ENCODE data around the gene INHBA. TPM values are rescaled to one million over a fixed set of nuclear protein-coding genes. Genes with fewer than 3 reads are reported as not detected.

Gene INHBA
- total and polyA plus RNA-seq, 2 of the 4 experiments (the other 2 are of a cell fraction), result 60.2 to 112 TPM

- CTCF ChIA-PET, result no interaction called here
- intact Hi-C loops (cut with micrococcal nuclease), result no loop called here
- no CpG with 5 or more reads among the region's 3 CpGs for WGBS, 2 experiments (ENCODE audit: extremely low coverage in 2 of 2, insufficient read length in 1 of 2)
Measured at GRCh38 chr7:41659539-41659938, 43.4 kb downstream of the INHBA start.

More at GRCh38 chr7:41659539-41659938, 43.4 kb downstream of the INHBA start:
- Histone ChIP-seq H2AK9ac (replicated peaks; ENCODE audit: low read depth, low read length, poor library complexity) (no peak overlapping the region), H3K4ac (ENCODE audit: low read depth, low read length) (no peak overlapping the region), H3K9me1 (ENCODE audit: insufficient read depth, low read length) (no peaks in the 10 kb centered on the region), H3K18ac (ENCODE audit: low read depth, low read length) (no peak overlapping the region), H3K36me3 (ENCODE audit: control insufficient read depth, insufficient read depth, low read length) (no peaks in the 10 kb centered on the region), H3K79me1 (ENCODE audit: low read depth in 1 of 2, low read length in 2 of 2) (no peaks in the 10 kb centered on the region; a peak in 1 of 4 replicates), H3K27ac (ENCODE audit: insufficient read depth, low read length) (no peak overlapping the region), H3K4me1 (ENCODE audit: control insufficient read depth, insufficient read depth, low read length) (peaks cover 4% of the 10 kb centered on the region; the same call in 1 of the 2 replicates), H3K9ac (ENCODE audit: low read depth, low read length) (no peak overlapping the region), H3K4me3 (ENCODE audit: insufficient read depth, low read depth, low read length) (no peak overlapping the region), H3K27me3 (ENCODE audit: control insufficient read depth, insufficient read depth, low read length) (no peaks in the 10 kb centered on the region), H3K56ac (ENCODE audit: extremely low read depth, insufficient read depth, low read length) (no peak overlapping the region), H3K23ac (ENCODE audit: low read depth, low read length) (no peak overlapping the region), H4K20me1 (ENCODE audit: insufficient read depth, low read length) (no peaks in the 10 kb centered on the region), H4K5ac (ENCODE audit: low read depth, low read length) (no peak overlapping the region), H2BK120ac (ENCODE audit: low read depth, low read length) (no peak overlapping the region), H4K8ac (ENCODE audit: low read depth in 2 of 2, low read length in 2 of 2) (no peak overlapping the region), H2BK15ac (ENCODE audit: low read depth, low read length) (no peak overlapping the region), H2BK5ac (ENCODE audit: low read depth, low read length, poor library complexity, severe bottlenecking) (no peak overlapping the region), H2AK5ac (ENCODE audit: low read depth, low read length) (no peak overlapping the region), H3K9me3 (ENCODE audit: control insufficient read depth, insufficient read depth, low read length) (no peaks in the 10 kb centered on the region), H3K4me2 (ENCODE audit: low read depth, low read length) (no peak overlapping the region), H2BK20ac (ENCODE audit: low read depth, low read length) (no peak overlapping the region), H2AFZ (replicated peaks; ENCODE audit: low read length, poor library complexity) (no peak overlapping the region), H4K91ac (ENCODE audit: insufficient read depth, low read depth, low read length) (no peak overlapping the region), H3K14ac (replicated peaks; ENCODE audit: low read depth, low read length) (no peak overlapping the region)
- no TSS peak for BruUV-seq (replicated peaks)
- POLR2A ChIA-PET (ENCODE audit: unreplicated experiment), result no interaction called here
- in situ Hi-C loops (cut with MboI; ENCODE audit: low sequenced_read_pairs) (no loop called here), dilution Hi-C loops (cut with HindIII; ENCODE audit: low sequenced_read_pairs, unreplicated experiment) (no loop called here)
- no peak for DNase-seq
- no peak for ATAC-seq (ENCODE audit: low read depth)
- no peak for TF ChIP-seq BHLHE40 (IDR thresholded peaks at IDR 0.05; ENCODE audit: low read depth, low read length)
- no peak for TF ChIP-seq MAZ (IDR thresholded peaks at IDR 0.05; ENCODE audit: borderline replicate concordance, low read depth, low read length)
- TF ChIP-seq ELK1 (IDR thresholded peaks at IDR 0.05; ENCODE audit: borderline replicate concordance, low read depth, low read length), result no peak

Data from IMR-90 (cell line).